RWPE2 (cell line): ENCODE results near the gene CTNND2.

Experiments
- ATAC-seq: fragments of 200-7000 bp; cut with Tn5 transposase; 3 replicates; pipeline ENCODE4 v1.9.1; 2021; ENCODE audit warnings: low read depth
- DNase-seq: peaks from one replicate; pipeline ENCODE4 v3.0.0-alpha.2; 2020; ENCODE audit warnings: low spot score
- H3K27ac ChIP-seq: fragments of 450-650 bp; 2 replicates; pipeline ENCODE4 v1.5.1; 2017; ENCODE audit warnings: mild to moderate bottlenecking; ENCODE audit not compliant: poor library complexity, severe bottlenecking
- H3K27me3 ChIP-seq: fragments of 250-450 bp; sonication (Bioruptor Pico); 2 replicates; pipeline ENCODE4 v1.5.1; 2021; ENCODE audit warnings: mild to moderate bottlenecking, moderate library complexity; ENCODE audit not compliant: insufficient read depth, poor library complexity, severe bottlenecking
- H3K36me3 ChIP-seq: fragments of 250-450 bp; sonication (Bioruptor Pico); 2 replicates; pipeline ENCODE4 v1.5.1; 2020; ENCODE audit warnings: low read depth, mild to moderate bottlenecking, moderate library complexity
- H3K4me1 ChIP-seq: fragments of 250-450 bp; sonication (Bioruptor Pico); 2 replicates; pipeline ENCODE4 v1.5.1; 2021; ENCODE audit warnings: mild to moderate bottlenecking, moderate library complexity; ENCODE audit not compliant: insufficient read depth, poor library complexity, severe bottlenecking
- H3K4me3 ChIP-seq: fragments of 250-450 bp; sonication (Bioruptor Pico); 2 replicates; pipeline ENCODE4 v1.5.1; 2021; ENCODE audit warnings: mild to moderate bottlenecking, moderate library complexity; ENCODE audit not compliant: severe bottlenecking
- H3K9me3 ChIP-seq: fragments of 250-450 bp; sonication (Bioruptor Pico); 2 replicates; pipeline ENCODE4 v1.5.1; 2021; ENCODE audit warnings: mild to moderate bottlenecking, moderate library complexity; ENCODE audit not compliant: severe bottlenecking
- TF ChIP-seq, protein P1 (sequence below): fragments of 450-650 bp; IDR thresholded peaks from one replicate; pipeline ENCODE4 v1.5.1; 2017; ENCODE audit warnings: mild to moderate bottlenecking, moderate library complexity; ENCODE audit not compliant: poor library complexity, severe bottlenecking

The CTNND2 gene

DNA sequence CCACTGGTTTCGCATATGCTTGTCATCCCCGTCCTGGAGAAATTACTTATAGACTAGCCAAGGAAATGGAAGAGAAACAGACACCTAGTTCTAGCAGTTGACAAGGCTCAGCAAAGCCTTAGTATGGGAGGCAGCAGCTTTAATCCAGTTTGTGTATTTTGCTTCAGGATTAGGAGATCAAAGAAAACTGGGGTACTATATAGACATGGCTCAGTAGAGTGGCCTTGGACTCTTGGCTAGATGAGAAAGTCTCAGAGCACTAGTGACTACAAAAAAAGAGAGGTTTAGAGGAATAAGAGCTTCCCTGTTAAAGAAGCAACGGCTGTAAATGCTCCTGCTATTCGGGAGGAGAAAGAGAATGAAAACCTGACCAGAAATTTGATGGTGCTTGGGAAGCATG is 349.1 kb downstream of the CTNND2 start:
- no peak for DNase-seq
- H3K36me3 ChIP-seq = no peaks in the 10 kb centered on the region
- H3K4me1 ChIP-seq = no peaks in the 10 kb centered on the region
- TF ChIP-seq, protein P1, sequence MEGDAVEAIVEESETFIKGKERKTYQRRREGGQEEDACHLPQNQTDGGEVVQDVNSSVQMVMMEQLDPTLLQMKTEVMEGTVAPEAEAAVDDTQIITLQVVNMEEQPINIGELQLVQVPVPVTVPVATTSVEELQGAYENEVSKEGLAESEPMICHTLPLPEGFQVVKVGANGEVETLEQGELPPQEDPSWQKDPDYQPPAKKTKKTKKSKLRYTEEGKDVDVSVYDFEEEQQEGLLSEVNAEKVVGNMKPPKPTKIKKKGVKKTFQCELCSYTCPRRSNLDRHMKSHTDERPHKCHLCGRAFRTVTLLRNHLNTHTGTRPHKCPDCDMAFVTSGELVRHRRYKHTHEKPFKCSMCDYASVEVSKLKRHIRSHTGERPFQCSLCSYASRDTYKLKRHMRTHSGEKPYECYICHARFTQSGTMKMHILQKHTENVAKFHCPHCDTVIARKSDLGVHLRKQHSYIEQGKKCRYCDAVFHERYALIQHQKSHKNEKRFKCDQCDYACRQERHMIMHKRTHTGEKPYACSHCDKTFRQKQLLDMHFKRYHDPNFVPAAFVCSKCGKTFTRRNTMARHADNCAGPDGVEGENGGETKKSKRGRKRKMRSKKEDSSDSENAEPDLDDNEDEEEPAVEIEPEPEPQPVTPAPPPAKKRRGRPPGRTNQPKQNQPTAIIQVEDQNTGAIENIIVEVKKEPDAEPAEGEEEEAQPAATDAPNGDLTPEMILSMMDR = no peak
- no peaks in the 10 kb centered on the region for H3K9me3 ChIP-seq
- H3K27me3 ChIP-seq = peaks cover 47% of the 10 kb centered on the region
- H3K27ac ChIP-seq = no peak overlapping the region
- ATAC-seq = no peak
- H3K4me3 ChIP-seq = no peak overlapping the region

DNA sequence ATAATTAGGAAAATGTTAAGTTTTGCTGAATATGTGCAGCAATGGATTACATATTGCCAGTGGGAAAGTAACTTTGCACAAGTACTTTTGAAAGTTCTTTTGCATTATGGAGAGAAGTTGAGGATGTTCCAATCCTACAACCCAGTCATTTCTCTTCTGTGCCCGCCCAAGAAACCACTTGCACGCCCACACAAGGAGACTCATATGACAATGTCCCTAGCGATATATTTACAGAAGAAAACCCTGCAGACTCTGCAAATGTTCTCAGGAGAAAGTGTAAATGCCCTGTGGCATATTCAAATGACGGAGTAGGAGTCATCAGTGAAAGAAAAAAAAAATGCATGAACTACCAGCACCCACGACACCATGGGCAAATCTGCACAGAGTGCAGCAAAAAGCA is 356.5 kb downstream of the CTNND2 start:
- Histone ChIP-seq H3K27me3 (peaks cover 59% of the 10 kb centered on the region), H3K4me3 (no peak overlapping the region), H3K27ac (no peak overlapping the region), H3K4me1 (no peaks in the 10 kb centered on the region), H3K36me3 (no peaks in the 10 kb centered on the region), H3K9me3 (no peaks in the 10 kb centered on the region)
- TF ChIP-seq, protein P1 = no peak
- DNase-seq (no peak), ATAC-seq (no peak)

DNA sequence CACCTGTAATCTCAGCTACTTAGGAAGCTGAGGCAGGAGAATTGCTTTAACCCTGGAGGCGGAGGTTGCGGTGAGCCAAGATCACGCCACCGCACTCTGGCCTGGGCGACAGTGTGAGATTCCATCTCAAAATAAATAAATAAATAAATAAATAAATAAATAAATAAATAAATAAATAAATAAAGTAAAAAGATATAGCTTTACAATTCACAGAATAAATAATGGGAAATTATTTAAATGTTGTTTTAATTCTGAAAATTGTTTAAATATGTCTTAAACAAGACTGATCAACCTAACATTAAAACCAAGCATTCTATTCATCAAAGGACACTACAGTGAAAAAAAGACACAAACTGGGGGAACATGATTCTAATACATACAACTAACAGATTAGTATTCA is 357.1 kb downstream of the CTNND2 start:
- ATAC-seq = no peak
- no peaks in the 10 kb centered on the region for H3K36me3 ChIP-seq
- no peaks in the 10 kb centered on the region for H3K9me3 ChIP-seq
- peaks cover 60% of the 10 kb centered on the region for H3K27me3 ChIP-seq
- no peak overlapping the region for H3K27ac ChIP-seq
- no peak overlapping the region for H3K4me3 ChIP-seq
- TF ChIP-seq, protein P1 = no peak
- H3K4me1 ChIP-seq = no peaks in the 10 kb centered on the region
- DNase-seq = no peak

DNA sequence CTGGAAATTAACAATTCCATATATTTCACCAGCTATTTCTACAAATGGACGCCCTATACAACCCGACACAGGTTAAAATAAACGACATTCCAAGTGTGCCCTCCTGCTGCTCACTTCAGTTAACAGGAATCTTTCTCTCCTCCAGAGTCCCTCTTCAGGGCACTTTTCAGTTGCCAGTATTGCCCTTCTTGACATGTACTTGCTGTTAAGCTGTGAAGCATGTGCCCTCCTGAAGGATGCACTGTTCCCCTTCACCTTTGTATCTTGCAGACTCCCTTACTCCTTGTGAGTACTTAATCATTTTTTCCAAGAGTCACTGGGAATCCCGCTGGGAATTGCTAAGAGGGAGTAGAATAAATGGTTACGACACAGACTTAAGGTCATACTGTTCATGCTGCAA is 364.1 kb downstream of the CTNND2 start:
- DNase-seq (no peak), ATAC-seq (no peak)
- no peaks in the 10 kb centered on the region for H3K36me3 ChIP-seq
- H3K4me1 ChIP-seq = no peaks in the 10 kb centered on the region
- H3K9me3 ChIP-seq = no peaks in the 10 kb centered on the region
- H3K27me3 ChIP-seq = peaks cover 39% of the 10 kb centered on the region
- no peak overlapping the region for H3K4me3 ChIP-seq
- TF ChIP-seq, protein P1 = no peak
- H3K27ac ChIP-seq = no peak overlapping the region

DNA sequence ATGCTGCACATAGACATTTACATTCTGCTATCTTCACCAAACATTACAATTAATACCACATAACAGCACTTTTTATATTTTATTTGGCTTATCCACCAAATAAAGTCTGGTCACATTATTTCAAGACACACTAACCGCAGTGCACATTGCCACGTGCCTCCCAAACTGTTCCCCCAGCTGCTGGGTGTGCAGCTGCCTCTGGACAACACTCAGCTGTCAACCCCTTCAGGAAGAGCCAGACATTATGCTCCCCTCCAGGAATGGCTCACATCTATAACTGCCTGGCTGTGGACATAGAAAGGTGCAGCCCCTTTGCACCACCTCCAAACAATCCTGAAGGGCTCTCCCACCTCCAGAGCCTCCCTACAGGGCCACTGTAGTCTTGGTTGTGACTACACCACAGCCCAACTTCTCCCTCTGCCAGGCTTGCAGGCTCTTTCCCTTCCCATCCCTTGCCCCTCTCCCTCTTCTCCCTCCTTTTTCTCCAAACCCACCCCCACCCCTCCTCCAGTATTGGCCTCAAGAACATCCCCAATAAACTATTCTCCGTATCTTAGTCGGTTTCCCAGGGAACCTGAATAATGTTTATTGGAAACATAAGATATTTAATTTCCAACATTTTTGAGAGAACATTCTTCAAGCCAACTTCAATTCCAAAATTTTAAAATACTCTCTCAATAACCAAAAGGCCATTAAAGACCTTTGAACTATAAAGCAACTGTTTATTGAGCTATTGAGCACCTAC is 372.3 kb downstream of the CTNND2 start:
- no peak for ATAC-seq

More for the DNA sequence above, 372.3 kb downstream of the CTNND2 start:
- Histone ChIP-seq H3K36me3 (no peaks in the 10 kb centered on the region), H3K9me3 (no peaks in the 10 kb centered on the region), H3K27me3 (peaks cover 17% of the 10 kb centered on the region), H3K4me3 (no peak overlapping the region), H3K4me1 (no peaks in the 10 kb centered on the region), H3K27ac (no peak overlapping the region)
- TF ChIP-seq, protein P1 = no peak
- DNase-seq = no peak
